Upper lobe of right lung (tissue), 1 donor: Measurements from ENCODE around the gene PLXNB2. TPM values are rescaled to one million over a fixed set of nuclear protein-coding genes. Genes with fewer than 3 reads are reported as not detected.
A peak's percentile ranks its signal among the peaks of the same experiment; 100 is the strongest.

ENCODE experiments used
- ATAC-seq: fragments of 200-7000 bp; cut with Tn5 transposase; one replicate; pipeline ENCODE4 v1.9.1; 2020; ENCODE audit warnings: mild to moderate bottlenecking, moderate library complexity
- DNase-seq: peaks from one replicate; pipeline ENCODE4 v3.0.0-alpha.2; 2020
- H3K27ac ChIP-seq: fragments of 200-600 bp; one replicate; pipeline ENCODE4 v1.8.0; 2022
- H3K27me3 ChIP-seq: fragments of 200-600 bp; one replicate; pipeline ENCODE4 v1.8.0; 2022; ENCODE audit warnings: mild to moderate bottlenecking
- H3K36me3 ChIP-seq: fragments of 200-600 bp; one replicate; pipeline ENCODE4 v1.8.0; 2022
- H3K4me1 ChIP-seq: fragments of 200-600 bp; one replicate; pipeline ENCODE4 v1.8.0; 2022
- H3K4me3 ChIP-seq: fragments of 200-600 bp; one replicate; pipeline ENCODE4 v1.8.0; 2022; ENCODE audit warnings: mild to moderate bottlenecking
- H3K9me3 ChIP-seq: fragments of 200-600 bp; one replicate; pipeline ENCODE4 v1.8.0; 2022
- intact Hi-C: fragments of 100-400 bp; cut with DNase I; formaldehyde crosslinking; loops from one replicate; pipeline ENCODE4 v1.11.0; 2022
- total RNA-seq: library from RNA; stranded (reverse); fragmentation: NEBNext Ultra II Directional; extraction: Animal tissue kit (Norgen Biotek cat#: 25700); gene quantifications from one replicate; pipeline ENCODE4 v1.2.1, GENCODE V29; 2021
- TF ChIP-seq, protein P1 (sequence below): fragments of 200-600 bp; IDR thresholded peaks from one replicate; pipeline ENCODE4 v1.8.0; 2022; ENCODE audit warnings: antibody characterized with exemption
- donor health status: DM: no; HTN: yes; CAD: no; lungs with severe emphysema.

Gene PLXNB2
- total RNA-seq, 1 donor from 2014 or later, result 308 TPM

DNA sequence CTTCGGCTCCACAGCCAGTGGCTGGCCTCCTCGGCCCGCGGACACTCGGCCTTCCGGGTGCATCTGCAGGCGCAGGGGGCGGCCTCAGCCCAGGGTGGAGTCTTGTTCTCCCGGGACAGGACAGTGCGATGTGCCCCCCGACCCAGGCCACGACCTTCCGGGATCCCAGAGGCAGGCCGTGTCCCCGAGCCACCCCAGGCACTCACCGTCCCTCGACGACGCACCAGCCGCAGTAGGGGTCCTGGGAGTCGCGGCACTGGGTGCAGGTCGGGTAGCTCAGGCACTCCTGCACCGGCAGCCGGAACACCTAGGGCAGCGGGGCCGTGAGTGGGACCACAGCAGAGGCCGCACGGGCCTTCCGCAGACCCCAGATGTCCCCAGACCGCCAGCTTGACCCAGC, 19.7 kb downstream of the PLXNB2 start:
- Histone ChIP-seq H3K36me3 (peaks cover 74% of the 10 kb centered on the region), H3K4me1 (peaks cover 20% of the 10 kb centered on the region), H3K27ac (no peak overlapping the region), H3K4me3 (no peak overlapping the region), H3K9me3 (no peaks in the 10 kb centered on the region), H3K27me3 (no peaks in the 10 kb centered on the region)
- DNase-seq, result no peak
- TF ChIP-seq, protein P1, sequence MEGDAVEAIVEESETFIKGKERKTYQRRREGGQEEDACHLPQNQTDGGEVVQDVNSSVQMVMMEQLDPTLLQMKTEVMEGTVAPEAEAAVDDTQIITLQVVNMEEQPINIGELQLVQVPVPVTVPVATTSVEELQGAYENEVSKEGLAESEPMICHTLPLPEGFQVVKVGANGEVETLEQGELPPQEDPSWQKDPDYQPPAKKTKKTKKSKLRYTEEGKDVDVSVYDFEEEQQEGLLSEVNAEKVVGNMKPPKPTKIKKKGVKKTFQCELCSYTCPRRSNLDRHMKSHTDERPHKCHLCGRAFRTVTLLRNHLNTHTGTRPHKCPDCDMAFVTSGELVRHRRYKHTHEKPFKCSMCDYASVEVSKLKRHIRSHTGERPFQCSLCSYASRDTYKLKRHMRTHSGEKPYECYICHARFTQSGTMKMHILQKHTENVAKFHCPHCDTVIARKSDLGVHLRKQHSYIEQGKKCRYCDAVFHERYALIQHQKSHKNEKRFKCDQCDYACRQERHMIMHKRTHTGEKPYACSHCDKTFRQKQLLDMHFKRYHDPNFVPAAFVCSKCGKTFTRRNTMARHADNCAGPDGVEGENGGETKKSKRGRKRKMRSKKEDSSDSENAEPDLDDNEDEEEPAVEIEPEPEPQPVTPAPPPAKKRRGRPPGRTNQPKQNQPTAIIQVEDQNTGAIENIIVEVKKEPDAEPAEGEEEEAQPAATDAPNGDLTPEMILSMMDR, result no peak
- intact Hi-C loops, result no loop called here
- no peak for ATAC-seq

DNA sequence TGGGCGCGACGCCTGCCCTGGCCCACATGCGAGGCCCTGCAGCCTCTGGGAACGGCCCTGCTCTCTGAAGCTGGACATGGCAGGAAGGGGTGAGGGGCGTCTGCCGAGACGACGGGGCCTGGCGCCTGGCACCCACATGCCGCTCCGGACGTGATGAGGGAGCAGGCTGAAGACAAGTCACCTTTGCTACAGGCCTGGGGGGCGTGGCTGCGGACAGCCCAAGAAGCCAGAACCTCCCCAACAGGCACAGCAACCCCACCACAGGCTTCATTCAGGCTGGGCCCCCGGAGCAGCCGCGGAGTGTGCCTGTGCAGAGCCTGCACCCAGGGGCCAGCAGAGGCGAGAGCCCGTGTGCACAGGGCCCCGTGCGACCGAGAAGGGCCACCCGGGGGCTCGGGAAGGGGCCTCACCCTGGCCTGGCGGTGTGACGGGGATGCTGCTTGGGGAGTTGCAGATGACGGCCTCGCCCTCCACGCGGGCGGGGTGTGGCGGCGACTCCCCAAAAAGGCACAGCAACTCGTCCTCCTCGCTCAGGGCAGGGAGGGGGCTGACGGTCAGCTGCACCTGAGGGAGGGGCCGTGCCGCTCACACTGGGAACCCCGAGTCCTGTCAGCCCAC, 20.6 kb downstream of the PLXNB2 start:
- TF ChIP-seq, protein P1, result no peak
- no peak overlapping the region for H3K4me3 ChIP-seq
- ATAC-seq (no peak), DNase-seq (no peak)
- H3K9me3 ChIP-seq, result no peaks in the 10 kb centered on the region
- intact Hi-C loops, result no loop called here
- peaks cover 83% of the 10 kb centered on the region for H3K36me3 ChIP-seq
- H3K27ac ChIP-seq, result no peak overlapping the region
- peaks cover 11% of the 10 kb centered on the region for H3K4me1 ChIP-seq
- H3K27me3 ChIP-seq, result no peaks in the 10 kb centered on the region

DNA sequence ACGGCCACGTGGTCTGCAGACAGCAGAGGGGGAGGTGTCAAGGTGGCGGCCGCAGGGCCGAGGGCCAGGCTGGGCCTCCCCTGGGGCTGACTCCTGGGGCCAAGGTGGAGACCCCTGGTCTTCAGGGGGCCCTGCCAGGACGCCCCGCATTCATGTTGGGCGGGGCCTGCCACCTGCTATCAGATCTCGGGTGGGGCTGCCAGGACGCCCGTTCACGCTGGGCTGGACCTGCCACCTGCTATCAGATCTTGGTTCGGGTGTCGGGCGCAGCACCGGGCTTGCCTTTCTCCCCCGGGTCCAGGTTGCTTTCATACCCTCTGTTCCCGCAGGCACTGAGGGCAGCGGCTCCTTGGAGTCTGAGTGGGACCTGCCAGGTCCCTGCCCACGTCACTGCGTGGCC, 21.2 kb downstream of the PLXNB2 start:
- Histone ChIP-seq H3K4me3 (no peak overlapping the region), H3K9me3 (no peaks in the 10 kb centered on the region), H3K27me3 (no peaks in the 10 kb centered on the region), H3K36me3 (peaks cover 89% of the 10 kb centered on the region), H3K4me1 (peaks cover 6% of the 10 kb centered on the region), H3K27ac (no peak overlapping the region)
- DNase-seq, result no peak
- intact Hi-C loops, result no loop called here
- TF ChIP-seq, protein P1, result no peak
- no peak for ATAC-seq

DNA sequence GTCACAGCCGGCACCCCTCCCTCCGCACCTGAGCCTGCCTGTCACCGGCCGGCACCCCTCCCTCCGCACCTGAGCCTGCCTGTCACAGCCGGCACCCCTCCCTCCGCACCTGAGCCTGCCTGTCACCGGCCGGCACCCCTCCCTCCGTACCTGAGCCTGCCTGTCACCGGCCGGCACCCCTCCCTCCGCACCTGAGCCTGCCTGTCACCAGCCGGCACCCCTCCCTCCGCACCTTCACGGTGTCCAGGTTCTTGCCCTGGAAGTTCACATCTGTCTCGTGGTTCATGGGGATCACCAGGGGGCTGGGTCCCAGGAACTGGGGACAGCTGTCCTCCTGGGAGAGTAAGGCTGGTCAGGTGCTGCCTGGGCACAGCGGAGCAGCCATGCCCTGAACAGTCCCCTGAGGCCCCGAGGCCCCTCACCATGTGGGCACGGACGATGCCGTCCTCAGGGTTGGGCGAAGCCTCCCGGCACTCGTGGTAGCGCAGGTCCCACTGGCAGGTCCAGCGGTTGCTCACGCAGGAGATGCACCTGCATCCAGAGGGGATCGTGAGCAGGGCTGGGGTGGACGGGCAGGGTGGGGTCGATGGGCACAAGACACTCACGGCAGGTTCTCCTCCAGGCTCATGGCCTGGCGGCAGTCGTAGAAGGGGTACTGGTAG, 21.7 kb downstream of the PLXNB2 start:
- TF ChIP-seq, protein P1, result no peak
- Histone ChIP-seq H3K4me1 (peaks cover 1% of the 10 kb centered on the region), H3K27ac (no peak overlapping the region), H3K27me3 (no peaks in the 10 kb centered on the region), H3K4me3 (no peak overlapping the region), H3K9me3 (no peaks in the 10 kb centered on the region), H3K36me3 (peaks cover 92% of the 10 kb centered on the region)
- ATAC-seq (no peak), DNase-seq (no peak)
- intact Hi-C loops, result no loop called here

DNA sequence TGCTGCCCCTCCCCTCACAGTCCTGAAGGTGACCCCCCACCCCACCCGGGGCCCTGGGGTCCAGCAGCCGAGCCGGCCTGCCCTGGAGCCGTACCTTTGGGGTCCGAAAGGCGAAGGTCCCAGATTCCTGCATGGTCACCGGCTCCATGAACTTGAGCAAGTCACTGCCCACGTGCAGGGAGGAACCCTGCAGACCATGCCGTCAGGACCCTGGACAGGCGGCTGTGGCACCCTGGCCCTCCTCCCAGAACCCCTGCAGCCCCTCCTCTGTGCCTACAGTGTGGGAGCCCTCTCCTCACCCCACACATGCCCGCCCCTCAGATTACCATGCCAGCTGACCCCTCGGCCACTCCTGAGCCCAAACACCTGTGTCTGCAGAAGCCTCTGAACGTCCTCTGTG, 23.0 kb downstream of the PLXNB2 start:
- H3K4me3 ChIP-seq, result no peak overlapping the region
- H3K27me3 ChIP-seq, result no peaks in the 10 kb centered on the region
- H3K27ac ChIP-seq, result peak overlapping the region; percentile 3
- ATAC-seq (no peak), DNase-seq (no peak)
- no peaks in the 10 kb centered on the region for H3K4me1 ChIP-seq
- TF ChIP-seq, protein P1, result no peak
- no peaks in the 10 kb centered on the region for H3K9me3 ChIP-seq
- intact Hi-C loops, result no loop called here
- peaks cover 92% of the 10 kb centered on the region for H3K36me3 ChIP-seq
